HepG2 (cell line): ENCODE results near the gene ERMP1. TPM values are rescaled to one million over a fixed set of nuclear protein-coding genes. Genes with fewer than 3 reads are reported as not detected.

ENCODE experiments used
- ERF ChIP-seq: IDR thresholded peaks from 2 replicates; pipeline ENCODE4 v1.6.1; 2018; ENCODE audit warnings: missing biosample characterization, missing genetic modification reagents
- IKZF4 ChIP-seq: sonication (generic); formaldehyde crosslinking; IDR thresholded peaks from 2 replicates; pipeline ENCODE4 v1.5.1; 2020; ENCODE audit warnings: borderline replicate concordance, mild to moderate bottlenecking, low read depth, missing genetic modification reagents; ENCODE audit errors: not compliant biosample characterization
- JUND ChIP-seq: sonication (generic); formaldehyde crosslinking; IDR thresholded peaks from 2 replicates; pipeline ENCODE4 v1.8.0; 2022; ENCODE audit warnings: mild to moderate bottlenecking, missing genetic modification reagents
- MAFF ChIP-seq: IDR thresholded peaks from 2 replicates; pipeline ENCODE4 v1.6.1; 2011; ENCODE audit warnings: low read depth, low read length, improper control_type of control experiment
- MATR3 ChIP-seq: sonication (generic); formaldehyde crosslinking; IDR thresholded peaks from 2 replicates; pipeline ENCODE4 v1.4.0; 2020; ENCODE audit warnings: missing genetic modification reagents
- NFIC ChIP-seq: IDR thresholded peaks from 2 replicates; pipeline ENCODE4 v1.6.1; 2012; ENCODE audit warnings: mild to moderate bottlenecking, low read length, inconsistent platforms
- PCBP1 ChIP-seq: fragments of 200-400 bp; formaldehyde crosslinking; IDR thresholded peaks from 2 replicates; pipeline ENCODE4 v1.6.1; 2017; ENCODE audit warnings: mild to moderate bottlenecking, low read depth, low read length, borderline replicate concordance
- POGZ ChIP-seq: sonication (generic); formaldehyde crosslinking; IDR thresholded peaks from 2 replicates; pipeline ENCODE4 v1.4.0; 2020; ENCODE audit warnings: mild to moderate bottlenecking, missing genetic modification reagents
- SNAI1 ChIP-seq: sonication (generic); formaldehyde crosslinking; IDR thresholded peaks from 2 replicates; pipeline ENCODE4 v1.5.0; 2020; ENCODE audit warnings: mild to moderate bottlenecking, missing genetic modification reagents, borderline replicate concordance
- ZC3H13 ChIP-seq: sonication (generic); formaldehyde crosslinking; IDR thresholded peaks from 2 replicates; pipeline ENCODE4 v1.8.1; 2023; ENCODE audit warnings: mild to moderate bottlenecking, missing genetic modification reagents, moderate library complexity
- ZNF644 ChIP-seq: IDR thresholded peaks from 2 replicates; pipeline ENCODE4 v1.6.1; 2016; ENCODE audit warnings: low read depth
- polyA plus RNA-seq, 8 experiments: library from polyadenylated mRNA; depleted of rRNA in 3 of 8; stranded (reverse) in 7 of 8; unstranded in 1 of 8; fragments of >200 nt; fragmentation: Illumina TruSeq in 4 of 8; extraction: Trizol in 4 of 8; gene quantifications; 2 replicates each; pipeline versions ENCODE4 v1.2.1 to v1.2.3, GENCODE V29; 2011 to 2016; ENCODE audit warnings: low read depth in 4 of 8, missing spikeins in 1 of 8, mixed read lengths in 1 of 8; ENCODE audit not compliant: insufficient read depth in 1 of 8
- total RNA-seq, 5 experiments: library from RNA; depleted of rRNA; stranded (reverse); fragments of >200 nt; fragmentation: Illumina TruSeq; extraction: Trizol; gene quantifications; 2 replicates each; pipeline ENCODE4 v1.2.3, GENCODE V29; 2016; ENCODE audit warnings: low read depth in 1 of 5
- TF ChIP-seq, protein P1 (sequence below): sonication (generic); formaldehyde crosslinking; conservative IDR thresholded peaks from 2 replicates; pipeline ENCODE4 v1.4.0; 2020; ENCODE audit warnings: mild to moderate bottlenecking, missing genetic modification reagents, moderate library complexity
- TF ChIP-seq, protein P2 (sequence below): sonication (generic); formaldehyde crosslinking; IDR thresholded peaks from 2 replicates; pipeline ENCODE4 v1.5.0; 2020; ENCODE audit warnings: mild to moderate bottlenecking, missing genetic modification reagents
- TF ChIP-seq, protein P3 (sequence below): IDR thresholded peaks from 2 replicates; pipeline ENCODE4 v1.4.0; 2020; ENCODE audit warnings: mild to moderate bottlenecking, missing genetic modification reagents
- TF ChIP-seq, protein P4 (sequence below): sonication (generic); formaldehyde crosslinking; IDR thresholded peaks from 2 replicates; pipeline ENCODE4 v1.8.1; 2022; ENCODE audit warnings: mild to moderate bottlenecking, missing genetic modification reagents
- TF ChIP-seq, protein P5 (sequence below): IDR thresholded peaks from 2 replicates; pipeline ENCODE4 v1.6.1; 2012; ENCODE audit warnings: low read depth, low read length, improper control_type of control experiment

The ERMP1 gene
- total and polyA plus RNA-seq, 2 of the 13 experiments (the other 11 are each of a cell fraction or from before 2014, with no cell fraction given), result 40.9 to 65.4 TPM

DNA sequence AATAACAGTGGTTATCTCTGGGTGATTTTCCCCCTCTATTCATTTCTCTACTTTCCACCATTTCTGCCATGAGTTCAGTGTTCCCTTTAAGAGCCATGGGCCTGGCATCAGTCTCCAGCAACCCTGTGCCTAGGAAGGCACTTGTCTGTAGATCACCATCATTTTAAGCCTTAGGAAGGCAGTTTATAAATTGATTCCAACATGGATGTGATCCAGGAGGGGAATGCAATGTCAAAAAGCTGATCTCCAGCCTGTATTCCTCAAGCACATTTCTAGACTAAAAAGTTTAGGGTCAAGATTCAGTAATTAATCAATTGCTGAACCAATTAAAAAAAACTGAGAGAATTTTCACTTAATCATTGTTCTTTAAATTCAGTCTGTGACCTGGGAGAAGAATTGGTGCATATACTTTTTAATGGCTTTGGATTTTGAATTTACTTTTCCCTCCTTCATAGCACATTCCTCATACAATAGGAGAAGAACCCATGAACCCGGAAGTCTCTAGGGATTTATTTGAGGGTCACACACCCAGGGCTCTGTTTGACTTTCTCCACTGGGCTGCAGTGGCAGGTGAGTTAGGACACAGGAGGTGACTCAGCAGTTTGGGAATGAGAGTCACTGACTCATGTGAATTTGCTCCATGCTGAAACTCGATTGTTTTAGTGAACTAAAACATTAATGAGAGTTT is 6.1 kb upstream of the ERMP1 start (continued):
- TF ChIP-seq, protein P1, sequence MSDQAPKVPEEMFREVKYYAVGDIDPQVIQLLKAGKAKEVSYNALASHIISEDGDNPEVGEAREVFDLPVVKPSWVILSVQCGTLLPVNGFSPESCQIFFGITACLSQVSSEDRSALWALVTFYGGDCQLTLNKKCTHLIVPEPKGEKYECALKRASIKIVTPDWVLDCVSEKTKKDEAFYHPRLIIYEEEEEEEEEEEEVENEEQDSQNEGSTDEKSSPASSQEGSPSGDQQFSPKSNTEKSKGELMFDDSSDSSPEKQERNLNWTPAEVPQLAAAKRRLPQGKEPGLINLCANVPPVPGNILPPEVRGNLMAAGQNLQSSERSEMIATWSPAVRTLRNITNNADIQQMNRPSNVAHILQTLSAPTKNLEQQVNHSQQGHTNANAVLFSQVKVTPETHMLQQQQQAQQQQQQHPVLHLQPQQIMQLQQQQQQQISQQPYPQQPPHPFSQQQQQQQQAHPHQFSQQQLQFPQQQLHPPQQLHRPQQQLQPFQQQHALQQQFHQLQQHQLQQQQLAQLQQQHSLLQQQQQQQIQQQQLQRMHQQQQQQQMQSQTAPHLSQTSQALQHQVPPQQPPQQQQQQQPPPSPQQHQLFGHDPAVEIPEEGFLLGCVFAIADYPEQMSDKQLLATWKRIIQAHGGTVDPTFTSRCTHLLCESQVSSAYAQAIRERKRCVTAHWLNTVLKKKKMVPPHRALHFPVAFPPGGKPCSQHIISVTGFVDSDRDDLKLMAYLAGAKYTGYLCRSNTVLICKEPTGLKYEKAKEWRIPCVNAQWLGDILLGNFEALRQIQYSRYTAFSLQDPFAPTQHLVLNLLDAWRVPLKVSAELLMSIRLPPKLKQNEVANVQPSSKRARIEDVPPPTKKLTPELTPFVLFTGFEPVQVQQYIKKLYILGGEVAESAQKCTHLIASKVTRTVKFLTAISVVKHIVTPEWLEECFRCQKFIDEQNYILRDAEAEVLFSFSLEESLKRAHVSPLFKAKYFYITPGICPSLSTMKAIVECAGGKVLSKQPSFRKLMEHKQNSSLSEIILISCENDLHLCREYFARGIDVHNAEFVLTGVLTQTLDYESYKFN (CRISPR knock-in tag), result peak; percentile 79
- TF ChIP-seq MATR3, result no peak
- TF ChIP-seq MAFF, result peak; percentile 99
- TF ChIP-seq JUND (CRISPR knock-in tag), result peak; percentile 47; the same call in 1 of the 2 replicates
- TF ChIP-seq, protein P2, sequence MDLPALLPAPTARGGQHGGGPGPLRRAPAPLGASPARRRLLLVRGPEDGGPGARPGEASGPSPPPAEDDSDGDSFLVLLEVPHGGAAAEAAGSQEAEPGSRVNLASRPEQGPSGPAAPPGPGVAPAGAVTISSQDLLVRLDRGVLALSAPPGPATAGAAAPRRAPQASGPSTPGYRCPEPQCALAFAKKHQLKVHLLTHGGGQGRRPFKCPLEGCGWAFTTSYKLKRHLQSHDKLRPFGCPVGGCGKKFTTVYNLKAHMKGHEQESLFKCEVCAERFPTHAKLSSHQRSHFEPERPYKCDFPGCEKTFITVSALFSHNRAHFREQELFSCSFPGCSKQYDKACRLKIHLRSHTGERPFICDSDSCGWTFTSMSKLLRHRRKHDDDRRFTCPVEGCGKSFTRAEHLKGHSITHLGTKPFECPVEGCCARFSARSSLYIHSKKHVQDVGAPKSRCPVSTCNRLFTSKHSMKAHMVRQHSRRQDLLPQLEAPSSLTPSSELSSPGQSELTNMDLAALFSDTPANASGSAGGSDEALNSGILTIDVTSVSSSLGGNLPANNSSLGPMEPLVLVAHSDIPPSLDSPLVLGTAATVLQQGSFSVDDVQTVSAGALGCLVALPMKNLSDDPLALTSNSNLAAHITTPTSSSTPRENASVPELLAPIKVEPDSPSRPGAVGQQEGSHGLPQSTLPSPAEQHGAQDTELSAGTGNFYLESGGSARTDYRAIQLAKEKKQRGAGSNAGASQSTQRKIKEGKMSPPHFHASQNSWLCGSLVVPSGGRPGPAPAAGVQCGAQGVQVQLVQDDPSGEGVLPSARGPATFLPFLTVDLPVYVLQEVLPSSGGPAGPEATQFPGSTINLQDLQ (CRISPR knock-in tag), result no peak
- no peak for TF ChIP-seq IKZF4 (CRISPR knock-in tag)
- TF ChIP-seq ZNF644 (CRISPR knock-in tag), result peak; percentile 82
- no peak for TF ChIP-seq SNAI1 (CRISPR knock-in tag)
- TF ChIP-seq, protein P3, sequence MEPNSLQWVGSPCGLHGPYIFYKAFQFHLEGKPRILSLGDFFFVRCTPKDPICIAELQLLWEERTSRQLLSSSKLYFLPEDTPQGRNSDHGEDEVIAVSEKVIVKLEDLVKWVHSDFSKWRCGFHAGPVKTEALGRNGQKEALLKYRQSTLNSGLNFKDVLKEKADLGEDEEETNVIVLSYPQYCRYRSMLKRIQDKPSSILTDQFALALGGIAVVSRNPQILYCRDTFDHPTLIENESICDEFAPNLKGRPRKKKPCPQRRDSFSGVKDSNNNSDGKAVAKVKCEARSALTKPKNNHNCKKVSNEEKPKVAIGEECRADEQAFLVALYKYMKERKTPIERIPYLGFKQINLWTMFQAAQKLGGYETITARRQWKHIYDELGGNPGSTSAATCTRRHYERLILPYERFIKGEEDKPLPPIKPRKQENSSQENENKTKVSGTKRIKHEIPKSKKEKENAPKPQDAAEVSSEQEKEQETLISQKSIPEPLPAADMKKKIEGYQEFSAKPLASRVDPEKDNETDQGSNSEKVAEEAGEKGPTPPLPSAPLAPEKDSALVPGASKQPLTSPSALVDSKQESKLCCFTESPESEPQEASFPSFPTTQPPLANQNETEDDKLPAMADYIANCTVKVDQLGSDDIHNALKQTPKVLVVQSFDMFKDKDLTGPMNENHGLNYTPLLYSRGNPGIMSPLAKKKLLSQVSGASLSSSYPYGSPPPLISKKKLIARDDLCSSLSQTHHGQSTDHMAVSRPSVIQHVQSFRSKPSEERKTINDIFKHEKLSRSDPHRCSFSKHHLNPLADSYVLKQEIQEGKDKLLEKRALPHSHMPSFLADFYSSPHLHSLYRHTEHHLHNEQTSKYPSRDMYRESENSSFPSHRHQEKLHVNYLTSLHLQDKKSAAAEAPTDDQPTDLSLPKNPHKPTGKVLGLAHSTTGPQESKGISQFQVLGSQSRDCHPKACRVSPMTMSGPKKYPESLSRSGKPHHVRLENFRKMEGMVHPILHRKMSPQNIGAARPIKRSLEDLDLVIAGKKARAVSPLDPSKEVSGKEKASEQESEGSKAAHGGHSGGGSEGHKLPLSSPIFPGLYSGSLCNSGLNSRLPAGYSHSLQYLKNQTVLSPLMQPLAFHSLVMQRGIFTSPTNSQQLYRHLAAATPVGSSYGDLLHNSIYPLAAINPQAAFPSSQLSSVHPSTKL (CRISPR knock-in tag), result peak; percentile 84
- TF ChIP-seq ERF, result 0 out of 2 replicates have a peak, but pooled peaks have one; percentile 39
- no peak for TF ChIP-seq PCBP1
- TF ChIP-seq ZC3H13 (CRISPR knock-in tag), result no peak
- peak; percentile 22; the same call in 1 of the 2 replicates for TF ChIP-seq NFIC
- TF ChIP-seq, protein P4, sequence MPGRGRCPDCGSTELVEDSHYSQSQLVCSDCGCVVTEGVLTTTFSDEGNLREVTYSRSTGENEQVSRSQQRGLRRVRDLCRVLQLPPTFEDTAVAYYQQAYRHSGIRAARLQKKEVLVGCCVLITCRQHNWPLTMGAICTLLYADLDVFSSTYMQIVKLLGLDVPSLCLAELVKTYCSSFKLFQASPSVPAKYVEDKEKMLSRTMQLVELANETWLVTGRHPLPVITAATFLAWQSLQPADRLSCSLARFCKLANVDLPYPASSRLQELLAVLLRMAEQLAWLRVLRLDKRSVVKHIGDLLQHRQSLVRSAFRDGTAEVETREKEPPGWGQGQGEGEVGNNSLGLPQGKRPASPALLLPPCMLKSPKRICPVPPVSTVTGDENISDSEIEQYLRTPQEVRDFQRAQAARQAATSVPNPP (CRISPR knock-in tag), result no peak
- TF ChIP-seq POGZ, result peak; percentile 71
- TF ChIP-seq, protein P5, sequence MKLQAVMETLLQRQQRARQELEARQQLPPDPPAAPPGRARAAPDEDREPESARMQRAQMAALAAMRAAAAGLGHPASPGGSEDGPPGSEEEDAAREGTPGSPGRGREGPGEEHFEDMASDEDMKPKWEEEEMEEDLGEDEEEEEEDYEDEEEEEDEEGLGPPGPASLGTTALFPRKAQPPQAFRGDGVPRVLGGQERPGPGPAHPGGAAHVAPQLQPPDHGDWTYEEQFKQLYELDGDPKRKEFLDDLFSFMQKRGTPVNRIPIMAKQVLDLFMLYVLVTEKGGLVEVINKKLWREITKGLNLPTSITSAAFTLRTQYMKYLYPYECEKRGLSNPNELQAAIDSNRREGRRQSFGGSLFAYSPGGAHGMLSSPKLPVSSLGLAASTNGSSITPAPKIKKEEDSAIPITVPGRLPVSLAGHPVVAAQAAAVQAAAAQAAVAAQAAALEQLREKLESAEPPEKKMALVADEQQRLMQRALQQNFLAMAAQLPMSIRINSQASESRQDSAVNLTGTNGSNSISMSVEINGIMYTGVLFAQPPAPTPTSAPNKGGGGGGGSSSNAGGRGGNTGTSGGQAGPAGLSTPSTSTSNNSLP, result no peak
